Measurements from ENCODE around the gene OR13J1. TPM values are rescaled to one million over a fixed set of nuclear protein-coding genes. Genes with fewer than 3 reads are reported as not detected.

OR13J1 gene, protein sequence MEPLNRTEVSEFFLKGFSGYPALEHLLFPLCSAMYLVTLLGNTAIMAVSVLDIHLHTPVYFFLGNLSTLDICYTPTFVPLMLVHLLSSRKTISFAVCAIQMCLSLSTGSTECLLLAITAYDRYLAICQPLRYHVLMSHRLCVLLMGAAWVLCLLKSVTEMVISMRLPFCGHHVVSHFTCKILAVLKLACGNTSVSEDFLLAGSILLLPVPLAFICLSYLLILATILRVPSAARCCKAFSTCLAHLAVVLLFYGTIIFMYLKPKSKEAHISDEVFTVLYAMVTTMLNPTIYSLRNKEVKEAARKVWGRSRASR
- not detected for total RNA-seq

DNA sequence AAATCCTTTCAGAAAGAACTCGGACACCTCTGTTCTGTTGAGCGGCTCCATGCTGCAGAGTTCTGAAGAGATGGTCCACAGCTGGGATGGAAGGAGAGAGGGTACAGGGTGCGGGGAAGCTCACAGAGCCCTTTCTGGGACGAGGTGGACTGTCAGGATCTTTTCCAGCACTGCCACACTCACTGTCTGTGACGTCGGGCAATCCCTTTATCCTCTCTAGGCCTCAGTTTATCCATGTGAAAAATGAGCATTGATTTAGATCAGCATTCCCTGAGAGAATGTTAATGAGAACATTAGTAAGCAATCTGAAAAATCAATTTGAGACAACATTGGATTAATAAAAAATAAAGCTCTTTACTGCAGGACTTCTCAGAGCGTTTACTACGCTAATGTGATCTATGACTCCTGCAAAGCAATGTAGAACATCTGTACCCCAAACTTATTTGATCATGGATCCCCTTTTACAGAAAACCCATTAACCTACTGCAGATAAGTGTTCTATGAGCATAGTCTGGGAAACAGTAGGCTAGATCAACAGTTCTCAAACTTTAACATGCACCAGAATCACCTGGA, at the start of gene OR13J1:
OR13J1 (minus strand) TSS at position 51 of the 573 bp plus-strand sequence; CDS start at position 51, 0 bp downstream.

DNA sequence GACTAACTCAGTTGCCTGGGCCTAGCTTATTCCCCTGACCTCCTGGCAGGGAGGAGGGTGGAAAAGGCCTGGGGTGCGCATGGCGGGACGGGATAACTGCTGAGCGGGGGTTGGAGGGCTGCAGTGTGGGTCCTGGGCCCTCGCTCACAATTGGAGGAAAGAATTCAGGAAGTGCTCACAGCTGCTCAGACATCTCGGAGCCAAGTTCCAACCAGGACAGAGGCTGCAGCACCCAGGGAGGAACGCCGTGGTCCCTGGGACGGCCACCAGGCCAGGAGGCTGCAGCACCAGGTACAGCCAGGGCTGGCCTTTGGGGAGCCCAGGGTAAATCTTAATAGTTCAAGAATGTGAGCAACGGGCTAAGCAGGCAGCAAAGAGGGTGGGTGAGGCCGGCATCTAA, 39.1 kb upstream of the OR13J1 start, which contains the start of gene SPAAR:
SPAAR (plus strand) TSS at position 217 of the 400 bp plus-strand sequence. CDS start 974 bp downstream, outside the sequence.

DNA sequence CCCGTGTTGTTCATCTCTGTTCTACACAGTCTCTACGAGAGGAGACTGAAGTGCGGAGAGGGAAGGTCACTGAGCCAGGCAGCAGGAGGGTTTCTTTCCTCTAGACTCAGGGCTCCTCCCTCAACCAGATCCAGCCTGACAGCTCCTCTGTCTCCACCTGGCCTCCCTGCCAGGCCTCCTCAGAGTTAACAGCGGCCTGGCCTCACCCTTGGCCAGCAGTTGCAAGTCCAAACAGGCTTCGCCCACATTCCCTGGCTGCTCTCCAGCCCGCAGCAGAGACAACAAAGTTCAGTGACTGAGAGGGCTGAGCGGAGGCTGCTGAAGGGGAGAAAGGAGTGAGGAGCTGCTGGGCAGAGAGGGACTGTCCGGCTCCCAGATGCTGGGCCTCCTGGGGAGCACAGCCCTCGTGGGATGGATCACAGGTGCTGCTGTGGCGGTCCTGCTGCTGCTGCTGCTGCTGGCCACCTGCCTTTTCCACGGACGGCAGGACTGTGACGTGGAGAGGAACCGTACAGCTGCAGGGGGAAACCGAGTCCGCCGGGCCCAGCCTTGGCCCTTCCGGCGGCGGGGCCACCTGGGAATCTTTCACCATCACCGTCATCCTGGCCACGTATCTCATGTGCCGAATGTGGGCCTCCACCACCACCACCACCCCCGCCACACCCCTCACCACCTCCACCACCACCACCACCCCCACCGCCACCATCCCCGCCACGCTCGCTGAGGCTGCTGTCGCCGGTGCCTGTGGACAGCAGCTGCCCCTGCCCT, 35.9 kb upstream of the OR13J1 start, which contains the start of gene HRCT1:
HRCT1 (plus strand) TSS at position 291 of the 768 bp plus-strand sequence; CDS start at position 377, 86 bp downstream.

DNA sequence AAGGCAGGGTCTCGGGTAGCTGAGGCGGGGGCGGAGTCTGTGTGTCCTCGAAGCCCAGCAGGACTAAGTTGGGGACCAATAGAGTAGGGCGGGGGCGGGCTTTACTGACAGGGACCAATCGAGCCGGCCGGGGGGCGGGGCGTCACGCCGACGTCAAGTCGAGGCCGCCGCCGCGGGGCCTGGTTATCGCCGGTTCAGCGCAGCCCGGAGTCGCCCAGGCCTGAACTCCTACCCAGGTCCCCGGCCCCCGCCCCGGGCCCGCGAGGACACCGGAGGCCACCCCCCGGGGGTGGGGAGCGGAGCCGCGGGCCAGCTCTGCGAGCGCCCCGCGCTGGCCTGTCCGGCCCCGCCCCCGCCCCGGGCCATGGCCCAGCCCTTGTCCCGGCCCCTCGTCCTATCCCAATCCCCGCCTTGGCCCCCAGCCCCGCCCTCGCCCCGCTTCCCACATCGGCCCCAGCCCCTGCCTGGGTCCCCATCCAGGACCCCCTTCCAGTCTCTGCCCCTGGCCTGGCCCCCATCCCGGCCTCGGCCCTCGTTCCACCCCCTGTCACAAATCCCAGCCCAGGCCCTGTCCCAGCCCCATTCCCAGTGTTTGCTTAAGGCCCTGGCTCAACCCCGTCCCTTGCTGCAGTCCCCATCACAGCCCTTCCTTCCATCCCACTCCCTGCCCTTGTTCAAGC, 41.0 kb downstream of the OR13J1 start, which contains the start of gene TMEM8B:
TMEM8B (plus strand) TSS at position 145 of the 680 bp plus-strand sequence; CDS start at position 365, 220 bp downstream.

DNA sequence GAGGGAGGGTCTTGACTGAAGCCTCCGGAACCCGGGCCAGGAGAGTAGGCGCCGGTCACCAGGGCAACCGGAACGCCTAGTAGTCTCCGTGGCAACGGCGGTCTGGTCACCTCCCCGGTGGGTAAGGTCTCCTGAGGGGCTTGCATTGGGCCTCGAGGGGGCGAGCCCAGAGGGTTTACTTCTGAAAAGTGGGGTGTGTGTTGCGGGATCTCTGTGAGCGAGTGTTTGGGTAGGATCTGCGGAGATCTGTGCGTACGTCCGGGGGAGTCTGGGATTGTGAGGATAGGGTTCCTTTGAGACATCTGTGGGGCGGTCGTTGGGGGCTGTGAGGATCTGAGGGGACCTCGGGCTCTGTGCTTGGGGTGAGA, 41.5 kb downstream of the OR13J1 start, which contains the start of gene FAM221B:
FAM221B (minus strand) TSS at position 17 of the 368 bp plus-strand sequence. CDS start 2,571 bp downstream, outside the sequence.

Other genes starting within 250 kb of the OR13J1 start
- 100 to 1,000 TPM; 191 to 193 TPM for gene SIT1, start 219.5 kb downstream of the OR13J1 start, total RNA-seq
- over 10,000 TPM in 1 of 2 experiments, 1,000 to 10,000 TPM in 1; 9,431 to 11,936 TPM for gene RMRP, start 212.4 kb downstream of the OR13J1 start, total RNA-seq
- gene CCDC107, start 212.1 kb downstream of the OR13J1 start, total RNA-seq, result 10 to 100 TPM; 34.3 to 37.9 TPM
- gene ARHGEF39, start 205.2 kb downstream of the OR13J1 start, total RNA-seq, result 10 to 100 TPM; 13.8 to 14.5 TPM
- gene CA9, start 196.5 kb downstream of the OR13J1 start, total RNA-seq, result under 1 TPM in 1 of 2 experiments, not detected in 1; 0.24 TPM
- 10 to 100 TPM; 14.9 to 17.2 TPM for gene TPM2, start 180.5 kb downstream of the OR13J1 start, total RNA-seq
- 100 to 1,000 TPM; 332 to 348 TPM for gene TLN1, start 138.2 kb downstream of the OR13J1 start, total RNA-seq
- 10 to 100 TPM; 17.9 to 18.1 TPM for gene CREB3, start 137.7 kb downstream of the OR13J1 start, total RNA-seq
- gene GBA2, start 121.2 kb downstream of the OR13J1 start, total RNA-seq, result 10 to 100 TPM; 53.8 to 55.3 TPM
- 10 to 100 TPM; 28.1 to 28.8 TPM for gene RGP1, start 121.1 kb downstream of the OR13J1 start, total RNA-seq
- gene MSMP, start 116.1 kb downstream of the OR13J1 start, total RNA-seq, result not detected
- gene NPR2, start 78.8 kb downstream of the OR13J1 start, total RNA-seq, result 10 to 100 TPM in 1 of 2 experiments, 1 to 10 TPM in 1; 8.6 to 10.5 TPM
- 1 to 10 TPM; 1.3 to 1.8 TPM for gene SPAG8, start 58.1 kb downstream of the OR13J1 start, total RNA-seq
- gene HINT2, start 55.4 kb downstream of the OR13J1 start, total RNA-seq, result 10 to 100 TPM; 59.6 to 61.1 TPM
- gene FAM221B, start 41.7 kb downstream of the OR13J1 start, total RNA-seq, result not detected
- 1 to 10 TPM; 2.7 to 3.0 TPM for gene TMEM8B, start 41.2 kb downstream of the OR13J1 start, total RNA-seq
- gene HRCT1, start 35.8 kb upstream of the OR13J1 start, total RNA-seq, result not detected
- not detected for gene SPAAR, start 39.1 kb upstream of the OR13J1 start, total RNA-seq
- gene OR2S2, start 87.8 kb upstream of the OR13J1 start, total RNA-seq, result not detected
- 1 to 10 TPM; 6.5 to 6.6 TPM for gene RECK, start 166.5 kb upstream of the OR13J1 start, total RNA-seq